Body of pancreas (tissue), 4 donors: ENCODE measurements around the gene AFG3L2. TPM values are rescaled to one million over a fixed set of nuclear protein-coding genes. Genes with fewer than 3 reads are reported as not detected.

ENCODE experiments used
- ATAC-seq: fragments of 150-250 bp; one replicate; pipeline ENCODE4 v1.9.1; 2016
- DNase-seq, 4 donors: peaks; one replicate each; pipeline ENCODE4 v3.0.0-alpha.2; 2019
- H3K27ac ChIP-seq, 4 donors: fragments of 200-600 bp; sonication (generic); 1 replicate in 3 of 4; 2 replicates in 1 of 4; pipeline versions ENCODE4 v1.5.1 to v1.6.1; 2016 to 2019; ENCODE audit warnings: mild to moderate bottlenecking in 1 of 4, mixed read lengths in 1 of 4, moderate library complexity in 1 of 4
- H3K27me3 ChIP-seq, 2 donors: fragments of 200-600 bp; sonication (generic); one replicate each; pipeline ENCODE4 v1.6.0; 2016; ENCODE audit warnings: mild to moderate bottlenecking in 1 of 2
- H3K36me3 ChIP-seq, 2 donors: fragments of 200-600 bp; sonication (generic); replicated peaks in 1 of 2; 2 replicates each; pipeline ENCODE4 v1.5.1; 2016; ENCODE audit warnings: low read depth in 2 of 2; ENCODE audit not compliant: insufficient read depth in 1 of 2
- H3K4me1 ChIP-seq: fragments of 200-600 bp; sonication (generic); one replicate; pipeline ENCODE4 v1.6.0; 2016
- H3K4me3 ChIP-seq, 2 donors: fragments of 200-600 bp; sonication (generic); 1 replicate in 1 of 2; 2 replicates in 1 of 2; pipeline ENCODE4 v1.5.1; 2016 to 2019
- H3K9me3 ChIP-seq, 3 donors: fragments of 200-600 bp; sonication (generic); 1 replicate in 2 of 3; 2 replicates in 1 of 3; pipeline ENCODE4 v1.5.1; 2016
- CTCF ChIP-seq, 7 experiments: fragments of 450-650 bp in 4 of 7; fragments of 200-600 bp in 3 of 7; sonication (generic) in 3 of 7; IDR thresholded peaks; one replicate each; pipeline ENCODE4 v1.5.1; 2016 to 2019; ENCODE audit warnings: antibody characterized with exemption in 7 of 7
- POLR2A ChIP-seq, 3 donors: fragments of 450-650 bp; IDR thresholded peaks; one replicate each; pipeline ENCODE4 v1.6.1; 2016; ENCODE audit warnings: antibody characterized with exemption in 3 of 3, mild to moderate bottlenecking in 2 of 3
- WGBS, 2 donors: methylation state at CpG; one replicate each; pipeline ENCODE4 v1.1.5; 2017; 5-methylcytosine and 5-hydroxymethylcytosine counted together
- intact Hi-C: fragments of 100-400 bp; cut with DNase I; formaldehyde crosslinking; loops from one replicate; pipeline ENCODE4 v1.15.1; 2023
- total RNA-seq, 2 donors: library from RNA; depleted of rRNA; stranded (reverse); fragments of >200 nt; gene quantifications; one replicate each; pipeline ENCODE4 v1.1.0, GENCODE V29; 2016

Gene AFG3L2
- total RNA-seq, 2 donors from 2014 or later = 30.4 to 33.6 TPM

DNA sequence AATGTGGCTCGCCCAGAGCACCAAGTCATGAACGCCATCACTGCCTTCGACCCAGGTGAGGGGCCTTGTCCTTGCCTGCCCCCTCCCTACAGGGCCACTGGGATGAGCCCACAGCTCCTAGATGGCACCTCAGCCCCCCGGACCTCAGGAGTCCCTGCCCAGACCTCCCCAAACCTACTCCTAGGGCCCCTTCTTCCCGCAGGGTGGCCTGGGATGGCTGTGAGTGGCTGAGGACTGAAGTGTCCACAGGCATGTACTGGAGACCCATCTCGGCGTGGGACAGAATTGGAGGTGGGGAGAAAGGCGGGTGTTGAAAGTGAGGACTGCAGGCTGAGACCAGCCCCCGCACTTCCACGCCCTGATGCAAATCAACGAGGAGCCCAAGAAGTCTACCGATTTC is 71.8 kb downstream of the AFG3L2 start:
- 66 to 71% methylated on average over 8 to 12 of the region's 12 CpGs for WGBS, 2 donors
- intact Hi-C loops = no loop called here

GRCh38 chr18:12304351-12305210 is 72.4 kb downstream of the AFG3L2 start:
- ATAC-seq (no peak), DNase-seq (peak; percentile 63 to 86 (median 76))
- H3K4me1 ChIP-seq = peaks cover 22% of the 10 kb centered on the region
- no peak overlapping the region for H3K4me3 ChIP-seq
- no peaks in the 10 kb centered on the region for H3K9me3 ChIP-seq
- intact Hi-C loops = no loop called here
- no peaks in the 10 kb centered on the region for H3K27me3 ChIP-seq
- no peak overlapping the region for H3K27ac ChIP-seq
- TF ChIP-seq POLR2A (IDR thresholded peaks at IDR 0.05) (no peak), CTCF (IDR thresholded peaks at IDR 0.05) (no peak)
- 45 to 50% methylated on average over 16 to 19 of the region's 19 CpGs for WGBS, 2 donors
- no peaks in the 10 kb centered on the region for H3K36me3 ChIP-seq

More for the DNA sequence above, 71.8 kb downstream of the AFG3L2 start:
- DNase-seq (no peak), ATAC-seq (no peak)
- H3K4me1 ChIP-seq = peaks cover 28% of the 10 kb centered on the region
- TF ChIP-seq POLR2A (IDR thresholded peaks at IDR 0.05) (no peak), CTCF (IDR thresholded peaks at IDR 0.05) (no peak)
- H3K36me3 ChIP-seq = no peaks in the 10 kb centered on the region
- no peak overlapping the region for H3K4me3 ChIP-seq
- H3K27me3 ChIP-seq = no peaks in the 10 kb centered on the region
- H3K27ac ChIP-seq = no peak overlapping the region
- H3K9me3 ChIP-seq = no peaks in the 10 kb centered on the region

- no peaks in the 10 kb centered on the region for H3K27me3 ChIP-seq
- ATAC-seq (no peak), DNase-seq (no peak)
- H3K36me3 ChIP-seq = no peaks in the 10 kb centered on the region
- H3K9me3 ChIP-seq = no peaks in the 10 kb centered on the region
- intact Hi-C loops = no loop called here
- WGBS, 2 donors = 82 to 84% methylated on average over 10 to 14 of the region's 14 CpGs
- H3K4me3 ChIP-seq = no peak overlapping the region
- H3K4me1 ChIP-seq = peaks cover 10% of the 10 kb centered on the region
- TF ChIP-seq POLR2A (IDR thresholded peaks at IDR 0.05) (no peak), CTCF (IDR thresholded peaks at IDR 0.05) (no peak)
- no peak overlapping the region for H3K27ac ChIP-seq
Measured at GRCh38 chr18:12302391-12303147, 74.5 kb downstream of the AFG3L2 start.

- intact Hi-C loops = no loop called here
- TF ChIP-seq CTCF (IDR thresholded peaks at IDR 0.05) (no peak), POLR2A (IDR thresholded peaks at IDR 0.05) (no peak)
- H3K4me1 ChIP-seq = peaks cover 9% of the 10 kb centered on the region
- ATAC-seq (no peak), DNase-seq (no peak)
- no peak overlapping the region for H3K4me3 ChIP-seq
- H3K27me3 ChIP-seq = no peaks in the 10 kb centered on the region
- 79 to 87% methylated on average over 11 to 13 of the region's 13 CpGs for WGBS, 2 donors
- H3K9me3 ChIP-seq = no peaks in the 10 kb centered on the region
- no peaks in the 10 kb centered on the region for H3K36me3 ChIP-seq
- H3K27ac ChIP-seq = no peak overlapping the region
Measured at GRCh38 chr18:12301263-12302005, 75.6 kb downstream of the AFG3L2 start.
